NT2/D1 (cell line): ENCODE measurements around the gene EIF2AK2.

Experiments used
- SUZ12 ChIP-seq: IDR thresholded peaks from 2 replicates; pipeline ENCODE4 v1.6.1; 2011; ENCODE audit not compliant: insufficient read length, insufficient read depth; ENCODE audit errors: extremely low read depth
- YY1 ChIP-seq: IDR thresholded peaks from 2 replicates; pipeline ENCODE4 v1.6.1; 2011; ENCODE audit not compliant: insufficient read length, insufficient read depth
- ZNF274 ChIP-seq: IDR thresholded peaks from 2 replicates; pipeline ENCODE4 v1.6.1; 2011; ENCODE audit warnings: mild to moderate bottlenecking, low read depth, low read length

- no peak for TF ChIP-seq SUZ12
- no peak for TF ChIP-seq YY1
- TF ChIP-seq ZNF274, result no peak
These were observed 72.6 kb downstream of the EIF2AK2 start, which contains the start of the genes GPATCH11 and HEATR5B for GRCh38 chr2:37083873-37084794.
